NCI-H82 treated with DMSO at 0.1 percent for 48 hours (cell line): ENCODE results near the gene DBNL.

ENCODE experiments used
- DNase-seq: peaks from one replicate; lab custom pipeline; 2025; ENCODE audit not compliant: unreplicated experiment; lab: John Stamatoyannopoulos, UW

The DBNL gene

DNA sequence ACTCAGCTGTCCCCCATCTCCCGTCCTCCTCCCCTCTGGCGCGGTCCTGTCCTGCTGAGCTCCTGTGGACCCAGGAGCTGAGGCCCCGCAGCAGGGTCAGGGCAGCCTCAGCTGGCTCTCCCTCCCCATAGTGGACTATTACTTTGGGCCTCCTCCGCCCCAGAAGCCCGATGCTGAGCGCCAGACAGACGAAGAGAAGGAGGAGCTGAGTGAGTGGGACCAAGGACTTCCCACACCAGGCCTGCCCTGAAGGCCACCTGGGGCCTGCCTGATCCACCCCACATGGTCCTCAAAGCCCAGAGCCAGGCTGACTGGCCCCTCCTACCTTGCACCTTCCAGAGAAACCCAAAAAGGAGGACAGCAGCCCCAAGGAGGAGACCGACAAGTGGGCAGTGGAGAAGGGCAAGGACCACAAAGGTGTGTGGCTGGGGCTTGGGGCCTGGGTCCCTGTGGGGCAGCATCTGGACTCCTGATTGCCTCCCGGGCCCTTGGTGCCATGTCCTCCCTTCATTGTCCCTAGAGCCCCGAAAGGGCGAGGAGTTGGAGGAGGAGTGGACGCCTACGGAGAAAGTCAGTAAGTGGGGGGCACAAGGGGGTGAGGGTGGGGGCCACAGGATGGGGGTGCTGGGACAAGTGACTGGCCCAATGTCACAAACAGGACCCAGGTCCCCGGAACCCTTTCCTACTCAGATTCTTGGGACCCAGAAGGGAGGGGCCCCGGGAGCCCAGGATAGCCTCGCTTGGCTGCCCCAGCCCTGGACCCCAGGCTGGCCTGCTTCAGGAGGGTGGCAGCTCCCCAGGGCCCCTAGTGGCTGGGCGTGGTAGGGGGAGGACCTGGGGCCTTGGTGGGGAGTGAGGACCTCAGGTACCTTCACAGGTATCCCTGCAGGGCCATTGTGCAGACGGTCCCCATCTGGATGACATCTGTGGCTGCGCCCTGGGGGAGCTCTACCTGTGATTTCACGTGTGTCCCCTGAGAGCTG is 64.6 kb downstream of the DBNL start:
- DNase-seq, result no peak

DNA sequence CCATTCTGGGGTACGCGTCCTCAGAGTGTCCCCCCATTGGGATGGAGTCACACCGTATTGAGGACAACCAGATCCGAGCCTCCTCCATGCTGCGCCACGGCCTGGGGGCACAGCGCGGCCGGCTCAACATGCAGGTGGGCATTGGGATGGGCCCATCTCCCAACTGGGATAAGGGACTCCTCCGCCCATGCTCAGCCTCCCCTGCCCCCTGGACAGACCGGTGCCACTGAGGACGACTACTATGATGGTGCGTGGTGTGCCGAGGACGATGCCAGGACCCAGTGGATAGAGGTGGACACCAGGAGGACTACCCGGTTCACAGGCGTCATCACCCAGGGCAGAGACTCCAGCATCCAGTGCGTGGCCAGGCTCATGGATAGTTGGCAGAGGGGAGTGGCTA is 65.5 kb downstream of the DBNL start:
- no peak for DNase-seq

- DNase-seq, result no peak
Observed at GRCh38 chr7:44110719-44111635, 66.5 kb downstream of the DBNL start.
